Activated CD4-positive, alpha-beta T cell treated with anti-CD3 and anti-CD28 coated beads, Interleukin-2, amount 10 ng/mL, durations not matched to agents 24 days and 14 days (primary cell): ENCODE measurements around the gene POU2AF3. TPM values are rescaled to one million over a fixed set of nuclear protein-coding genes. Genes with fewer than 3 reads are reported as not detected.

Experiments
- DNase-seq: peaks from one replicate; pipeline ENCODE4 v3.0.0; 2022
- H3K27ac Mint-ChIP-seq: one replicate; pipeline ENCODE4 v1.8.0; 2022; ENCODE audit warnings: mild to moderate bottlenecking, mixed read lengths
- H3K27me3 Mint-ChIP-seq: one replicate; pipeline ENCODE4 v1.8.0; 2022; ENCODE audit warnings: mixed read lengths
- H3K36me3 Mint-ChIP-seq: one replicate; pipeline ENCODE4 v1.8.0; 2022; ENCODE audit warnings: low read depth, mild to moderate bottlenecking, mixed read lengths
- H3K4me1 Mint-ChIP-seq: one replicate; pipeline ENCODE4 v1.8.0; 2021; ENCODE audit warnings: mixed read lengths
- H3K4me3 Mint-ChIP-seq: one replicate; pipeline ENCODE4 v1.8.0; 2022; ENCODE audit warnings: mild to moderate bottlenecking, moderate library complexity, mixed read lengths
- H3K9me3 Mint-ChIP-seq: one replicate; pipeline ENCODE4 v1.8.0; 2021; ENCODE audit warnings: mixed read lengths
- intact Hi-C: fragments of 100-400 bp; cut with micrococcal nuclease; formaldehyde crosslinking; loops from one replicate; pipeline ENCODE4 v1.15.1; 2023
- total RNA-seq: library from RNA; stranded (reverse); gene quantifications from 2 replicates; pipeline ENCODE4 v1.2.3, GENCODE V29; 2022

POU2AF3 gene
- total RNA-seq, 1 donor from 2014 or later: 0.37 TPM

DNA sequence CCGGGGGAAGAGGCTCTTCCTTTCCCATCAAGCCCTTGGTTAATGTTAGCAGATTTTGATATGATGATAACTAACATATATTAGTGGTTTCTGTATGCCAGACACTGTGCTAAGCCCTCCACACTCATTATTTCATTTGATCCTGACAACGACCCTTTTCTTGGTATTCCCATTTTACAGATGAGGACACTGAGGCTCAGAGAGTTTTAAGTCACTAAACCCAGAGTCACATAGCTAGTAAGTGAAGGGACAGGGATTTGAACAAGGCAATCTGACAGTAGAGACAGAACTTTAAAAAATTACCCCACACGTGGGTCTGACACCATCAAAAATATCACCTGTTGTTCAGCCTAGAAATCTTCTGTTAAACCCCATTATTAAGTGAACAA is 58.3 kb downstream of the POU2AF3 start:
- intact Hi-C loops: loop anchor here (5.0 kb wide), 1 partner anchor 74 kb away; no protein-coding TSS in a partner anchor
- Mint-ChIP-seq H3K4me3 (no peak overlapping the region), H3K36me3 (peaks cover 47% of the 10 kb centered on the region), H3K27ac (peak overlapping the region; percentile 59), H3K4me1 (peaks cover 12% of the 10 kb centered on the region), H3K27me3 (no peaks in the 10 kb centered on the region), H3K9me3 (no peaks in the 10 kb centered on the region)
- DNase-seq: no peak

DNA sequence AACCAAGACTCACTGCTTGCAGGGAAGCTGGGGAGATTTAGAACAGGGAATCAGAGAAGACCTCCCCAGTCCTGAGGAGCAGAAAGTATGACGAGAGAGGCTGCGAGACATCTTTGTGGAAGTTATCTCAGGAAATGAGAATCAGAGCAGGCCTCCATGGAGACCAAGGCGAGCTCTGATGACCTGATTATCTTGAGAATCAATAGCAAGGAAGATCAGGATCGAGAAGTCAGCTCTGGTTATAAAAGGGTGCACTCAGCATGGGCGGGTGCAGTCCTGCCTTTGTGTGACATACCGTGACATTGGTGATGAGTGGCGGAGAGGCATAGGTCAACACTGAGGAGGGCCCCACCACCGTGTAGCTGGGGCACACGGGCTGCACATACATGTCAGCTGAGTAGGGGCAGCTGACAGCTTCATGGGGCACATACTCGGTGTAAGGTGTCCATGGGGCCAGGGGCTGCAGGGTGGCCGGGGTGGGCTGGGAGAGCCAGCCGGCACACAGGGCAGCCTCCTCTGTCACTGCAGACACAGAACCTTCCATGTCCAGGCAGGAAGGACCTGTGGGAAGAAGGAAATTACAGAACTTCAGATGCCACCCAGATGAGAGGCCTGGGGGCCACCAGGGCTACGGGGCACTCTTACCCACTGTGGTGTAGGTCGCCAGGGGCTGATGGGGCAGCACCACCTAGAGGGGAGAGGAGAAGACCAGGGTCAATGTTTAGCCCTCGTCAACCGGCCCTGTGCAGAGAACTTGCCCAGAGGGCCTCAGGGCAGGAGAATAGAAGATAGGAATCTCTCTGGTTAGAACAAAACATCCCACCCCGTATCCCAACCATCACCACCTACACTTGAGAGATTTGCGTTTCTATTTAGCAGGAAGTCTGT is 59.0 kb downstream of the POU2AF3 start:
- H3K4me3 Mint-ChIP-seq: no peak overlapping the region
- H3K4me1 Mint-ChIP-seq: peaks cover 15% of the 10 kb centered on the region
- no peaks in the 10 kb centered on the region for H3K27me3 Mint-ChIP-seq
- intact Hi-C loops: loop anchor here (5.0 kb wide), 1 partner anchor 75 kb away; no protein-coding TSS in a partner anchor
- H3K9me3 Mint-ChIP-seq: no peaks in the 10 kb centered on the region
- DNase-seq: no peak
- H3K36me3 Mint-ChIP-seq: peaks cover 51% of the 10 kb centered on the region
- peak overlapping the region; percentile 59 for H3K27ac Mint-ChIP-seq

Other genes starting within 250 kb of the POU2AF3 start
- 0.44 TPM in 1 of 2 replicates, not detected in the other for gene POU2AF2, start 52.8 kb upstream of the POU2AF3 start, total RNA-seq
- gene POU2AF1, start 80.7 kb downstream of the POU2AF3 start, total RNA-seq: 65.6 and 68.9 TPM in 2 replicates
- gene BTG4, start 213.8 kb downstream of the POU2AF3 start, total RNA-seq: not detected in 2 replicates
- gene HOATZ, start 216.2 kb downstream of the POU2AF3 start, total RNA-seq: not detected in 2 replicates
- gene LAYN, start 242.2 kb downstream of the POU2AF3 start, total RNA-seq: 6.4 and 6.7 TPM in 2 replicates